DND-41 (cell line): Measurements from ENCODE around the gene HDAC3.

Experiments
- ATAC-seq: fragments of 200-7000 bp; cut with Tn5 transposase; 3 replicates; pipeline ENCODE4 v1.9.1; 2021; ENCODE audit warnings: low read depth; ENCODE audit not compliant: insufficient read depth
- DNase-seq: peaks from one replicate; pipeline ENCODE4 v3.0.0-alpha.2; 2020
- H2AFZ ChIP-seq: 2 replicates; pipeline ENCODE4 v1.6.0; 2012; ENCODE audit warnings: low read depth, low read length
- H3K27ac ChIP-seq: 2 replicates; pipeline ENCODE4 v1.5.1; 2012; ENCODE audit warnings: low read length, inconsistent platforms
- H3K27me3 ChIP-seq: fragments of 200-600 bp; sonication (generic); 2 replicates; pipeline ENCODE4 v1.6.0; 2012; ENCODE audit warnings: low read length, mild to moderate bottlenecking, inconsistent platforms; ENCODE audit not compliant: insufficient read depth, poor library complexity
- H3K36me3 ChIP-seq: 2 replicates; pipeline ENCODE4 v1.5.1; 2012; ENCODE audit warnings: low read length, inconsistent platforms; ENCODE audit not compliant: insufficient read depth
- H3K4me1 ChIP-seq: 2 replicates; pipeline ENCODE4 v1.5.1; 2012; ENCODE audit warnings: mild to moderate bottlenecking, low read length; ENCODE audit not compliant: insufficient read depth
- H3K4me2 ChIP-seq: 2 replicates; pipeline ENCODE4 v1.6.0; 2012; ENCODE audit warnings: mild to moderate bottlenecking, moderate library complexity, low read length, inconsistent platforms; ENCODE audit not compliant: insufficient read depth
- H3K4me3 ChIP-seq, 2 experiments: fragments of 200-600 bp in 1 of 2; shearing (Covaris generic) in 1 of 2; 2 replicates each; pipeline ENCODE4 v1.5.1; 2012 to 2016; ENCODE audit warnings: inconsistent platforms in 2 of 2, low read length in 2 of 2, mild to moderate bottlenecking in 2 of 2, low read depth in 1 of 2, moderate library complexity in 1 of 2
- H3K79me2 ChIP-seq: 2 replicates; pipeline ENCODE4 v1.6.0; 2012; ENCODE audit warnings: low read length, inconsistent platforms; ENCODE audit not compliant: insufficient read depth
- H3K9ac ChIP-seq: 2 replicates; pipeline ENCODE4 v1.6.0; 2012; ENCODE audit warnings: low read depth, mild to moderate bottlenecking, inconsistent platforms, low read length, moderate library complexity
- H3K9me3 ChIP-seq: 2 replicates; pipeline ENCODE4 v1.5.1; 2012; ENCODE audit warnings: low read length, moderate library complexity, mild to moderate bottlenecking, inconsistent platforms; ENCODE audit not compliant: insufficient read depth, severe bottlenecking
- H4K20me1 ChIP-seq: 2 replicates; pipeline ENCODE4 v1.6.0; 2012; ENCODE audit warnings: low read length; ENCODE audit not compliant: insufficient read depth
- EZH2 ChIP-seq: IDR thresholded peaks from 3 replicates; pipeline ENCODE4 v1.6.1; 2012; ENCODE audit warnings: borderline replicate concordance, low read depth, mild to moderate bottlenecking, moderate library complexity, low read length, inconsistent platforms; ENCODE audit not compliant: severe bottlenecking
- TF ChIP-seq, protein P1 (sequence below): IDR thresholded peaks from 2 replicates; pipeline ENCODE4 v1.5.1; 2012; ENCODE audit warnings: borderline replicate concordance, low read length, moderate library complexity, mild to moderate bottlenecking; ENCODE audit not compliant: poor library complexity, severe bottlenecking; ENCODE audit errors: extremely low read depth

HDAC3 gene

DNA sequence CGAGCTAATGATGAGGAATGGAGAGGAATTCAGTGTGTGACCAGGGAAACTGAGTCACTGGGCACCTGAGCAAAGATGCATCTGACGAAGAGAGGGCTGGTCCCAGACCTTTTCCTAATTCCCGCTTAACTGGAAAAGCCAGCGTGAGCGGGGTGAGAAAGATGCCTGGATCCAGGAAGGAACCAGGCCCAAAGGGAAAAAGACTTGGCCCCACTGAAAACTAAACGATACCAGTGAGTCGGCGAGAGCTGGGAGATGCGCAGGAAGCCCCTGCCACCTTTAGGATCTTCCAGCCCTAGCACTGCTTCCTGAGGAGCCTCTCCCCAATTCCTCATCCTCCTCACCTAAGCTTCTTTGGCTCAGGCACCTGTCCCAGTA, 15.1 kb upstream of the HDAC3 start:
- H3K27me3 ChIP-seq = peaks cover 4% of the 10 kb centered on the region
- no peaks in the 10 kb centered on the region for H3K4me1 ChIP-seq
- no peak for DNase-seq
- no peaks in the 10 kb centered on the region for H3K79me2 ChIP-seq
- ATAC-seq = no peak
- H2AFZ ChIP-seq = no peak overlapping the region
- no peaks in the 10 kb centered on the region for H4K20me1 ChIP-seq
- H3K4me3 ChIP-seq = no peak overlapping the region
- no peak for TF ChIP-seq EZH2
- no peaks in the 10 kb centered on the region for H3K9me3 ChIP-seq
- no peak overlapping the region for H3K4me2 ChIP-seq
- no peak overlapping the region for H3K9ac ChIP-seq
- no peaks in the 10 kb centered on the region for H3K36me3 ChIP-seq
- H3K27ac ChIP-seq = no peak overlapping the region

DNA sequence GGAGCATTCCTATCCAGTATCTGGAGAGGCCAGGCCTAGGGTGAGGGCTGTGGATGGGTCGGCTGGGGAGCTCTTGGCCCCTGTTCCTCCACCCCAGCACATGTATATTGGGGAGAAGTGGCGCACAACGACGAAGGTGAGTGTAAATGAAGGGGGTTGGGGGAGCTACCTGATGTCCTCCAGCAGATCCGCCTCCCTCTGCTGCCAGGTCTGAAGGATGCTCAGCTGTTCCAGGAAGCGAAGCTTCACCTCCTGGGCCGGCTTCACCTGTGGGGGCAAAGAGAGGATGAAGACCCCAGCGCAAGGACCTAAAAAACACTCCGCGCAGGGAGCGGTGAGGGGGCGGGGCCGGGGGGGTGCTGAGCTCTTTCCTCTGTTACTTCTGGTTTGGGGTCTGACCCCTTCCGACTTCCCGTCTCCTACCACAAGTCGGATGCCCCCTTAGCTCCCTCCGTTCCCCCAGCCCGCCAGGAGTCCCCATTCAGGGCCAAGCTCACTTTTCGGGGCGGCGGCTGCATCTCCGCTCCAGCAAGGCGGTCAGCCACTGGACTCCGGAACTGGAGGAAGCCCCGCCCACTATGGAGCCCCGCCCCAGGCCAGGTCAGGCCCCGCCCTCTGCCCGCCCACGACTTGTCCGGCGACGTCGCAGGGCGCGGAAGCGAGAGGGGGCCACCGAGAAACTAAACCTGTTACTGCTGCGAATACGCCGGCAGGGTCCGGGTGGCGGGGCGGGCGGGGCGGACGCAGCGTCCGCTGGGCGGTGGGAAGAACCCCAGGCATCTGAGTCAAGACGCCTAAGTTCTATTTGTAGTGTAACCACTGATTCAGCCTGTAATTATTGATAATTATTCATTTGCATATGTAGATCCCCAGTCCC, 14.4 kb upstream of the HDAC3 start, which contains the start of gene FCHSD1:
FCHSD1 (minus strand) TSS at position 568 of the 877 bp plus-strand sequence; CDS start at position 518, 50 bp downstream.
- ATAC-seq = no peak
- H4K20me1 ChIP-seq = no peaks in the 10 kb centered on the region
- no peak within 1 kb of the TSS for H3K4me2 ChIP-seq
- no peaks in the 10 kb centered on the region for H3K79me2 ChIP-seq
- no peaks in the 10 kb centered on the region for H3K9me3 ChIP-seq
- no peak within 1 kb of the TSS for H3K9ac ChIP-seq
- H3K36me3 ChIP-seq = no peaks in the 10 kb centered on the region
- H3K27ac ChIP-seq = no peak within 1 kb of the TSS
- peaks cover 4% of the 10 kb centered on the region for H3K27me3 ChIP-seq
- no peak within 1 kb of the TSS for H3K4me3 ChIP-seq
- TF ChIP-seq, protein P1, sequence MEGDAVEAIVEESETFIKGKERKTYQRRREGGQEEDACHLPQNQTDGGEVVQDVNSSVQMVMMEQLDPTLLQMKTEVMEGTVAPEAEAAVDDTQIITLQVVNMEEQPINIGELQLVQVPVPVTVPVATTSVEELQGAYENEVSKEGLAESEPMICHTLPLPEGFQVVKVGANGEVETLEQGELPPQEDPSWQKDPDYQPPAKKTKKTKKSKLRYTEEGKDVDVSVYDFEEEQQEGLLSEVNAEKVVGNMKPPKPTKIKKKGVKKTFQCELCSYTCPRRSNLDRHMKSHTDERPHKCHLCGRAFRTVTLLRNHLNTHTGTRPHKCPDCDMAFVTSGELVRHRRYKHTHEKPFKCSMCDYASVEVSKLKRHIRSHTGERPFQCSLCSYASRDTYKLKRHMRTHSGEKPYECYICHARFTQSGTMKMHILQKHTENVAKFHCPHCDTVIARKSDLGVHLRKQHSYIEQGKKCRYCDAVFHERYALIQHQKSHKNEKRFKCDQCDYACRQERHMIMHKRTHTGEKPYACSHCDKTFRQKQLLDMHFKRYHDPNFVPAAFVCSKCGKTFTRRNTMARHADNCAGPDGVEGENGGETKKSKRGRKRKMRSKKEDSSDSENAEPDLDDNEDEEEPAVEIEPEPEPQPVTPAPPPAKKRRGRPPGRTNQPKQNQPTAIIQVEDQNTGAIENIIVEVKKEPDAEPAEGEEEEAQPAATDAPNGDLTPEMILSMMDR = no peak
- TF ChIP-seq EZH2 = no peak
- no peak within 1 kb of the TSS for H2AFZ ChIP-seq
- no peak for DNase-seq
- H3K4me1 ChIP-seq = no peaks in the 10 kb centered on the region

DNA sequence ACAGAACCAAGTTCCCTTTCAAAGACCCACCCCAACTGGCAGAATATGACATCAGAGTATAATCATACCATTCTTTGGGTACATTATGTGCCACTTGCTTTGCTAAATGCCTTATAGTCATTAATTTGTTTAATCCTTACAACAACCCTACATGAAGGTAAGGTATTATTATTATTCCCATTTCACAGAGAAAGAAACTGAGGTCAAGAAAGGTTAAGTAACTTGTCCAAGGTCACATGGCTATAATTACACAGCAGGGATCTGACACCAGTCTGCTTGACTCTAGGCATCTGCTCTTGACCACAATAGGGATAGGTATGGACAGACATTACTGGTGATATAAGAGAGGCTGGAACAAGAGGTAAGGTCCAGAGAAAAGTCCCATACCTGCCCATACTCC, 13.3 kb upstream of the HDAC3 start:
- ATAC-seq (no peak), DNase-seq (no peak)
- no peak for TF ChIP-seq EZH2
- TF ChIP-seq, protein P1 = no peak
- Histone ChIP-seq H3K4me1 (no peaks in the 10 kb centered on the region), H3K36me3 (no peaks in the 10 kb centered on the region), H3K27ac (no peak overlapping the region), H3K79me2 (no peaks in the 10 kb centered on the region), H2AFZ (no peak overlapping the region), H3K4me2 (no peak overlapping the region), H3K27me3 (peaks cover 4% of the 10 kb centered on the region), H3K9me3 (no peaks in the 10 kb centered on the region), H3K9ac (no peak overlapping the region), H4K20me1 (no peaks in the 10 kb centered on the region), H3K4me3 (no peak overlapping the region)

DNA sequence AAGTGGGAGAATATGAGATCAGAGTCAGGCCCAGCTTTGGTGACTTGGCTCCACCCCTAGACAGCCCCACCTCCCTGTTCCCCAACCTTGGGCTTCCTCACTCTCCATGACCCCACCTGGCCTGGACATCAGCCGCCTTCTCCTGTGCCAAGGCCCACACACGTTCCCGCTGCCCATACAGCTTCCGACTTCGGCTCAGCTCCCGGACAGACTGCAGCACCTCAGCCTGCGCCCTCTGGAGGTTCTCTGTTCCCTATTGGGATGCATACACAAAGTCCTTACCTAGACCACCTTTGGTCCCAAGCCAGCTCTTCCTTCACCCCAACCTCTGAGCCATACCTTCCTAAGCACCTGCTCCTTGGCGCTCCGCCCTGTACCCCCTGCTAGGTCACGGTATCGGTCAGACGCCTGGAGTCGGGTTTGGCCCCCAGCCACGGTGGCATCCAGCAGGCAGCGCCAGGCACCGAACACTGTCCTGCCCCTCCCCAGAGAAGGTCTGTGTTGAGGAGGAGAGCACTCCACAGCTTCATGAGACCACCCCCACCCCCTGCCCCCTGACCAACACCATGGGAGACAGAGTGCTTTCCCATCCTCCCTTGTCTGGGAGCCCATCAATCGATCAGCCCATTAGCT, 12.5 kb upstream of the HDAC3 start:
- Histone ChIP-seq H3K79me2 (no peaks in the 10 kb centered on the region), H3K27me3 (peaks cover 4% of the 10 kb centered on the region), H3K36me3 (no peaks in the 10 kb centered on the region), H2AFZ (no peak overlapping the region), H3K4me3 (no peak overlapping the region), H3K9me3 (no peaks in the 10 kb centered on the region), H3K9ac (no peak overlapping the region), H4K20me1 (no peaks in the 10 kb centered on the region), H3K27ac (no peak overlapping the region), H3K4me1 (no peaks in the 10 kb centered on the region), H3K4me2 (no peak overlapping the region)
- TF ChIP-seq EZH2 = no peak
- TF ChIP-seq, protein P1 = no peak
- no peak for DNase-seq
- ATAC-seq = no peak
